ENCODE data around the gene BBS7.

Gene BBS7

DNA sequence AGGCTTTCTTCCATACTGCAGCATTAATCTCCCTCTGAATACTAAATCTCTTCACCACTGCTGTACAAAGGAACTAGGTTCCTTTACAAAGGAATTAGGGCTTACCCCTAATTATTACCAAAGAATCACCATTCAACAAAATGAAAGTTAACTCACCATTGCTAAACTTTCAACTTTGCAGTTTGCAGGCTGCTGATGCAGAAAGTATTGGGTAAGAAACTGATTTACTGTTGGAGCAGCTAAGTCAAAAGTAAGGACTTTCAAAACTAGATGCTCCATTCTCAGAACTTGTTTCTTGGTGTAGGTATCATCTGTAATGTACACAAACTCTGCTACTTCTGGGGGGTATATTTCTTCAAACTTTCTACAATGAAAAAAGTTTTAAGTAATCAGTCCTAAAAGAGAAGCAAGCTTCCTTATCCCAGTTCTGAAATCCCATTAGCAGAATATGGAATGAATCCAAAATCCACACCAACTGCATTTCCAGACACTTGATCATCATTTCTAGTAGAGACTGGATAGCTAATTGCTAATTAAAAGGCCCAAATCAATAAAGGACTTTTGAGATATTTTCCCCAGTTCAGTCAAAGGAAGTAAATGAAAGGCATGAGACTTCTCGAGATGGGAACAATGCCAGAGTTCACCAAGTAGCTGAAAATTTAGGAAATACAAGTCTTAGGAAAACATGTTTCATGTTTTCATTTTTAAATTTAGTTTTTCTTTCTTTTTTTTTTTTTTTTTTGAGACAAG is 50.9 kb downstream of the BBS7 start:
- H3K27ac ChIP-seq: no peak overlapping the region
- TF ChIP-seq ZFX (IDR thresholded peaks at IDR 0.05) (no peak), CTCF (conservative IDR thresholded peaks at IDR 0.05) (no peak)

GRCh38 chr4:121818215-121818614 is 52.1 kb downstream of the BBS7 start:
- H3K27ac ChIP-seq: no peak overlapping the region
- TF ChIP-seq CTCF (conservative IDR thresholded peaks at IDR 0.05): no peak
- TF ChIP-seq ZFX (IDR thresholded peaks at IDR 0.05): no peak

DNA sequence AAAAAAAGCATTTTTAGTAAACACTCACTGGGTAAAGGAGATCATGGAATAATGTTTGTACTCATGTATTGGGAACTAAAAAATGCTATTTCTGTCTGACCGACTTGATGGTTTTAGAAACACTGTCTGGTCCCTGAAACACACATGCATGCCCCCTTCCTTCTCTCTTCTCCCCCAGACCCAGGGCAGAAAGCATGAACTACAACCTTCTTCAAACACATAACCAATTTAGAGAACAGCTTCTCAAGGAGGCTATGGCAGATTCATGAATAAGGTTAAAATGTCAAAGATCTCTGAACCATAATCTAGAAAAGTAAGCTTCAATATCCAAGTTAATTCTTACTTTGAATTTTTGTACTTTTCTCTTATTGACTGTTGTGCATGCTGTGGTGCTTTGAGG is 52.6 kb downstream of the BBS7 start:
- TF ChIP-seq ZFX (IDR thresholded peaks at IDR 0.05) (no peak), CTCF (conservative IDR thresholded peaks at IDR 0.05) (no peak)
- H3K27ac ChIP-seq: no peak overlapping the region

DNA sequence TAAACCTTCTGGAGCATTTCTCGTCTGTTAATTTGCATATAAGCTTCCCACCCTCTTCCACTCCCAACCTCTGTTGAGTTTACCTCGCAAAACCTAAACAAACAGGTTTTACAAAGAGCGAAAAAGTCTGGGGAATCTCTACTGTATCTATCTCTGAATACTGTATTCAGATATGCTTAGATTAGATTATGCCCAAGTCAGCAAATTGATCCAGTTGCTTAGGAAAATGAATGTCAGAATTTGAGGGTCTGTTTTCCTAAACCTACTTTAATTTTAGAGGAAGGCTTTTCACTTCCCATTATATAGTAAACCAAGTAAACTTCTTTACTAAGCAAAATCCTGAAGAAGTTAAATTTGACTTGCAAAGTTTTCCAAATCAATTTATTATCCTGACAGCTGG is 53.3 kb downstream of the BBS7 start:
- no peak overlapping the region for H3K27ac ChIP-seq
- TF ChIP-seq CTCF (conservative IDR thresholded peaks at IDR 0.05) (no peak), ZFX (IDR thresholded peaks at IDR 0.05) (no peak)

DNA sequence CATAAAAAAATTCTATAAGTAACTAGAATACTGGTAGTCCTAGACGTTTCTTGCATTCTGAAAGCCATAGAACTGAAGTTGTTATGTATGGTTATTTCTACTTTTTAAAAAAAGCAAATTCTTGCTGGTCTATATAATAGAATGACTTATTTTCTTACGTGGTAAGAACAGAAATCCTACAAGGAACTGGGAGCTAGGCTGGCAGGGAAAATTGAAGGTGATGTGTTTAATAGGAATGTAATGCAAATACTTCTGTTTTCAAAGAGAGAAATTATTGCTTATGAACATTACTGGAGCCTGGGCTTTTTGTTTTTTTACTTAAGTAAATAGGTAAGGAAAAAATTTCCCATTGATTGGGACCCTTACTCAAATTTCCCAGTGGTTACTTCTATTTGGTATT is 55.5 kb downstream of the BBS7 start:
- H3K27ac ChIP-seq: no peak overlapping the region
- TF ChIP-seq ZFX (IDR thresholded peaks at IDR 0.05): no peak
- TF ChIP-seq CTCF (conservative IDR thresholded peaks at IDR 0.05): no peak

- no peak overlapping the region for H3K27ac ChIP-seq
- TF ChIP-seq CTCF (conservative IDR thresholded peaks at IDR 0.05): no peak
Measured at GRCh38 chr4:121811122-121811521, 59.2 kb downstream of the BBS7 start.

- H3K27ac ChIP-seq: no peak overlapping the region
- no peak for TF ChIP-seq CTCF (conservative IDR thresholded peaks at IDR 0.05)
- no peak for TF ChIP-seq ZFX (IDR thresholded peaks at IDR 0.05)
Measured at GRCh38 chr4:121806411-121806810, 63.9 kb downstream of the BBS7 start.
